ENCODE data around the gene SLC16A7.

Gene SLC16A7

DNA sequence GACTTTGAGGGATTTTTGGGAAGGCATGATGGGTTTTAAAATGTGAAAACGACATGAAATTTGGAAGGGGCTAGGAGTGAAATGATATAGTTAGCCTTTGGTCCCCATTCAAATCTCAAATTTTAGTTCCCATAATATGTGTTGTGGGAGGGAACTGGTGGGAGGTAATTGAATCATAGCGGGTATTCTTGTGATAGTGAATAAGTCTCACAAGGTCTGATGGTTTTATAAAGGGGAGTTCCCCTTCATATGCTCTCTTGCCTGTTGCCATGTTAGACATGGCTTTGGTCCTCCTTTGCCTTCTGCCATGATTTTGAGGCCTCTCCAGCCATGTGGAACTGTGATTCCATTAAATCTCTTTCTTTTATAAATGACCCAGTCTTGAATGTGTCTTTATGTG, 72.8 kb downstream of the SLC16A7 start:
- no peak for DNase-seq (ENCODE audit: low read depth)

DNA sequence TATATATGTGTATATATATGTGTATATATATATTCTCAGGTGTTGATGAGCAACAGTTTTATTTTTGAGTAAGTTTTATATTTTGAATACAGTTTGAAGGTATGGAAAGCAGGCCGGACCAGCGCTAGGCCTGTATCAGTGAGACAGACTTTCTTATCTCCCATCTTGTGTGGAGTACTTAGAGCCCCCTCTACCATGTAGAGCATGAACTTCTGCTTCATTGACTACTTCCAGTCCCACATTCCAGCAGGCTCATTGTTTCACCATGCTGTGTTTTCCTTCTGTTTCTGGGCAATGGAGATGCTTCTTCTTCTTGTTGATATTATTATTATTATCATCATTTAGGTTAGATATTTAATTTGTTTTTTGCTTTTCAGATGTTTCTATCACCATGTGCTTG, 76.4 kb downstream of the SLC16A7 start:
- no peak for DNase-seq (ENCODE audit: low read depth)

DNA sequence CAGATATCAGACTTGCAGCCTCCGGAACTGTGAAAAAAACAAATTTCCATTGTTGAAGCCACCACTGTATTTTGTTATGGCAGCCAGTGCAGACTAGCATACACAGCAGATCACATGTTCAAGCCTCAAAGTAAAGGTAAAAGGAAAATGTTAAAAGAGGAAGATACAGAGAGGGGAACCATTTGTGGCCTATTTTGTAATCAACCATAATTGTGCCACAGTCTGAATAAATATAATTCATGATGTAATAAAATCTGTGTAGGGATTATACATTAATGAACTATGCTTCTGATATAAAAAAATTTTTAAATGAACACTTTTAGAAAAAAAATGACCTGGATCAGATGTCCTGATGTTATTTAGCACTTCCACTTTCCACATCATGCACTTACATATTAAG, 79.6 kb downstream of the SLC16A7 start:
- DNase-seq (ENCODE audit: low read depth): no peak

DNA sequence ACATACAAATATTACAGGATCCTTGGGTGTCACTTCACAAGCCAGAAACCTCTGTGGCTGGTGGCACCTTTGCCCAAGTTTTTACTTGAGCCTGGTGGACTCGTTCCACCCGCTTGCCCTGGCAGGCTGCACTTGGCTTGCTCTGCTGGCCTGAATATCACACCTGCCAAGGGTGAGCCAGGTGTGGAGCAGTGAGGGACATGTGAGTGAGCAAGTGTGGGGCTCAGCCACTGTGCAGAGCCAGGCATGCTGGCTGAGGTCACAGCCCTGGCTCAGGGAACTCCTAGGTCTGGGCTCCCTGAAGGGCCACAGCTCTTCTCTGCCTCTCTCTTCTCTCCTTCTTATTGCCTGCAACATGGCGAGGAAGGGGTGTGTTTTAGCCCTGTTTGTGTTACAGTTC, 82.0 kb downstream of the SLC16A7 start:
- no peak for DNase-seq (ENCODE audit: low read depth)

- DNase-seq (ENCODE audit: low read depth): no peak
Measured at GRCh38 chr12:59678759-59679411, 83.1 kb downstream of the SLC16A7 start.

DNA sequence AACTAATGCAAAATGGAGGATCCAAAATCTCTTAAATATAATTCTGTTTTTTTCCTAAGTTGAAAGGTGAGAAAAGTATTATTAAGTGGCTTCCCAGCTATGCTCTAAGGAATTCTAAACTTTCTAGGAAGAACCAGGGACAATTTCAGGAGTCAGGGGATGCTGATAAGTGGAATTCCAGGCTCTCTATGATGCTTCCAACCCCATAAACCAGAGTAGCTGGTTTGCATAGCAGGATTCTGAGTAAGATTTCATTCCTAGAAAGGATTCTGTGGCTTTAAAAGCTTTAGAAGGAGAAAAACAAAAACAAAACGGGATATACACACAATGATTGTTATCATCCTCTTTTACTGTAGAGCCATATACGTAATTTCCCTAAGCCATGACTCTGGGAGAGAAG, 93.9 kb downstream of the SLC16A7 start:
- DNase-seq (ENCODE audit: low read depth): no peak

- no peak for DNase-seq (ENCODE audit: low read depth)
Measured at GRCh38 chr12:59695379-59695778, 99.5 kb downstream of the SLC16A7 start.

GRCh38 chr12:59698600-59698999, 102.8 kb downstream of the SLC16A7 start:
- DNase-seq (ENCODE audit: low read depth): no peak

DNA sequence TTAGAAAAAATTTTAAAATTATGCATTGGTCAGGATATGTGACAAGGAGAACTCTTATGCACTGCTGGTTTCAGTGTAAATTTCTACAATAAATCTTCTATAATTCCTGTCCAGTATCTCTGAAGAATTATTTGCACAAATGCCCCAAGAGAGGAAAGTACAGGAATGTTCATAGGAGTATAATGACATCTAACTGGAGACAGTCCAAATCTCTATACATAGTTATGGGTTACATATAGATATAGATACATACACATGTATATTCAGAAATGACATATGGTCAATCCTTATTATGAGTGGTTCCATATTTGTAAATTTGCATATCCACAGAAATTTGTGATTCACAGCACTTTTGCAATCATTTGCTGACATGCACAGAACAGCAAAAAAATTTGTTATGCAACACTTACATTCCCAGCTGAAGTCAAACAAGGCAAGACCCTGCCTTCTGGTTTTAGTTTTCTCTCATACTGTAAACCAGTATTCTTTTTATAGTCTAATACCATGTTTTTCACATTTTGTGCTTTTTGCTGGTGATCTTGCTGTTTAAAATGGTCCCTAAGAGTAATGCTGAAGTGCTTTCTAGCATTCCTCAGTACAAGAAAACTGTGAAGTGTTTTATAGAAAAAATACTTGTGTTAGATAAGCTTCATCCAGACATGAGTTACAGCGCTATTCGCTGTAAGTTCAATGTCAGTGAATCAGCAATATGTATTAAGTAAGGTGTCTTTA, 103.8 kb downstream of the SLC16A7 start:
- DNase-seq (ENCODE audit: low read depth): no peak

DNA sequence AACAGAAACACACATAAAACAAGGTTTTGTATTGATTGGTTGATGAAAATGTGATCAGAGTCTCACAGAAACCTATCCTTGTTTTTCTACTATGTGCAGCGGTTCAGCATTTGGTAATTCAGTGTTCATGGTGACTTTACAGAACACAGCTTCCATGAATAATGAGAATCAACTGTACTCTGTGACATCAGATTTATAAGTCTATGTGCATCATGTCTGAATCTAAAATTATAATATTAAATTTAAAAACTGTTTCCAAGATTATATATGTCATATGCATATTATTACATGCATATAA, 104.3 kb downstream of the SLC16A7 start:
- no peak for DNase-seq (ENCODE audit: low read depth)

DNA sequence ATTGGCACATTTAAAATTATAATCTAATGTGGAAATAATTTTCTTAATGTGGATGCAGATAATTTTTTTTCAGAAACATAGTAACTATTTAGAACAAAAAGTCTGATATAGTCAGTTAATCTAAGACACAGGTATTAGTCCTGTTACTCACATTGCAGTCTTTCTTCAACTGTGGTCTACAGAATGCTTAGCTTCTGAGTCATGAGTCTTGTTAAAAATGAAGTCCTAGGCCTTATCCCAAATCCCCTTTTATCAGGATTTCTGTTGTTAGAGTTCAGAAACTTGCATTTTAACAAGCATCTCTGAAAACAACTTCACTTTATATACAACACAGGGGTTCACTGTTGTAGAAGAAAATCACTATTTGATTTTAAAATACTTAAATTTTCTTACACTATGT, 112.2 kb downstream of the SLC16A7 start:
- no peak for DNase-seq (ENCODE audit: low read depth)

- DNase-seq (ENCODE audit: low read depth): no peak
Measured at GRCh38 chr12:59708484-59708883, 112.7 kb downstream of the SLC16A7 start.

GRCh38 chr12:59710004-59710628, 114.3 kb downstream of the SLC16A7 start:
- no peak for DNase-seq (ENCODE audit: low read depth)

GRCh38 chr12:59710964-59711363, 115.1 kb downstream of the SLC16A7 start:
- no peak for DNase-seq (ENCODE audit: low read depth)

GRCh38 chr12:59715434-59715833, 119.6 kb downstream of the SLC16A7 start:
- no peak for DNase-seq (ENCODE audit: low read depth)

DNA sequence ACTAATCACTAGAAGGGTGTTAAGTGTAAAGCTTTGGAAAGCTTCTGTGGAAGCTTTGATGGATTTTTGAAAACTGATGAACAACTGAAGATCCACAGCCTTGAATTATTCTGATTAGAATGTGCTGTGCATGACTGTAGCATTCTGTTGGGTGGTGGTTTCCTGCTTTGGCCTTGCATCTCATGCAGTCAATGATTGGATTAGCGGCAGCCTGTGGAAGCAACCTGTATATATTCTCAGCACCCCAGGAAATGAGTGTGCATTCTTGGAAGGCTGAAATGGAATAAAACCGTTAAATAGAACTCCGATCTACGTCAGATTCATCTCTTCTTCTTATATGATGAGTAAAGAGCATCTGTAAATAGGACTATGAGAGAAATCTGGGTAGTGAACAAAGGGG, 120.2 kb downstream of the SLC16A7 start:
- no peak for DNase-seq (ENCODE audit: low read depth)

DNA sequence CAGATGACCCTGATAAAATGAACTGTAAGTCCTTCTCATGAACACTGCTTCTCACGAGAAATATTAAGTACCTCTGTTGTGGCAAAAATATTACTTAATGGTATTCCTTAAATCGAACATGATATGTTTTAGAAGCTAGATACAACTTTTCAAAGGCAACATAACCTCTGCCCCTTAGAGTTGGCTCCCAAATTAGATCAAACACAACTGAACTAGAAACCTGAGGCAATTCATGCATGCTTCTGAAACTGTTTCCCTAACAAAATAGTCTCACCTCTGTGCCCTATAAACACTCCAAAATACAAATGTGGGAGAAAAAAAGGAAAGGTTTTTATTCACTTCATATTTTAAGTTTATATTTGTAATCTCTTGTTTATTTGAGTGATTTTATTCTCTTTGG, 121.6 kb downstream of the SLC16A7 start:
- no peak for DNase-seq (ENCODE audit: low read depth)

DNA sequence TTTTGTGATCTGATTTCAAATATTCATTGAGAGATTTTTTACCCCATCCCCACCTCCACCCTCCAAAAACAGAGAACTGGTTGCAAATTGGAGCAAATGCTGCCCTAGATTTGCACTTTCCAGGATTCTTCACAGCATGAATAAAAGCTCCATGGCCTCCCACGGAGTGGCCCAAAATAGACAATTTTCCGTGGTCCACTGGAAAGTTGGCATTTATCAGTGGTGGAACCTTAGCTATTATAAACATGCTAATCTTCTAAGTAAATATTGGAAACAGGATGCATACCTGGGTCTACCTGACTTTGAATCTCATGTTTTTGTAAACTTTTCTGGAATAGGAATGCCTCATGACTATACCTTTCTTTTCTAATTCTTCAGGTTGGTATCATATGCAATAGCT, 123.9 kb downstream of the SLC16A7 start:
- DNase-seq (ENCODE audit: low read depth): no peak

DNA sequence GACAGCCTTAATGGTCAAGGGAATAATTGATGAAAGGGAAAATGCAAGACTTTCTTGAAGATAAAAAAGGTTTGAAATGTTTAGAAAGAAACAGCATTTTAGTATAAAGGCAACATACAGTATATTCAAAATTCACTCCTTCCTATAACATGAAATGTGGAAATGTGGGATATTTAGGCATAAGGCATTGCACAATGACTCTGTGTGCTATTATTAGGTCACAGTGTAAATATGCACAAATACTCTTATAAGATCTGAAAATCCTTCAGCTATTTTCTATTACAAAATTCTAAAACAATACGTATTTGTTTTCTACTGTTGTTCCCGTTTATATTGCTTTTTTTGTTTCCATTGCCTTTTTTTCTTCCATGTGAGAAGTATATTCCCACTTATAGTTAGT, 127.7 kb downstream of the SLC16A7 start:
- no peak for DNase-seq (ENCODE audit: low read depth)

DNA sequence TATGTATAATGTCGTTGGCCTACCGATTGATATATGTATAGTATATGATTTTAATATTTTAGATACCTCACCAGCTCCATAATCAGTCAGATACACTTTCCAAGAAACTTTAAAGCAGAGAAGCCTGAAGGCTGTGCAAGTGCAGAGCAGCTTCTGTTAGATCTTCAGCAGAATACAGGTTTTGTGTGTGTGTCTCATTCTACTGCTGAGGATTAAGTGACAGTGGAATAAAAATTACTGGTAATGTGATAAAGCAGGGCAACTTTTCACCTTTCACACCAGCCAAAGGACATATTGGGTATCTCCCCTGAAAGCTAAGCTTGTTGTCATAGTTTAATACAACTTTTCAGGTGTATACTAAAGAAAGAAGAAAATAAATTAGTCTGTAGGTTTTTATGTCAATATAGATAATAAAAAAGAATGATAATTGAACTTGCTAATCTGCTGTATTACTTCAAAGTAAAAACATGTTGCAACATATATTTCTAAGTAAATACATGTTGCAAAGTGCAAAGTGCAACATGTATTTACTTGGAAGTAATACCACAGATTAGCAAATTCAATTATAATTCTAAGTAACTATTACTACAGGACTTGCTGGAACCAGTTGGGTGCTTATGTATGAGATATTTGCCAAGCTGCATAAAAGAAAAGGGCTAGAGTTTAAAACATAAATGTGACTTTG, 128.3 kb downstream of the SLC16A7 start:
- no peak for DNase-seq (ENCODE audit: low read depth)

DNA sequence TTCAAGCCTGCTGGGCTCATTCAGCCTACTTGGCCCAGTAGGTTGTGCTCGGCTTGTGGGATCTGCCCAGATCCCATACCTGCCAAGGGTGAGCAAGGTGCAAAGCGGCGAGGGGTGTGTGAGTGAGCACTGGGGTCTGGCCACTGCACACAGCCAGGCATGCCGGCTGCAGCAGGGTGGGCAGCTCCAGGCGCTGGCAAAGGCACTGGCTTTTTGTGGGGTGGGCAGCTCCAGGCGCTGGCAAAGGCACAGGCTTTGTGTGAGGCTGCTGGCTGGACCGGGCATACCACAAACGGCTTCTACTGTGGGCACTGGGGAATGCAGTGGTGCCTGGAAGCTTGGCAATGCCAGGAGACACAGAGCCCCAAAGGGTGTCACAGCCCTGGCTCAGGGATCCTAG, 137.4 kb downstream of the SLC16A7 start:
- no peak for DNase-seq (ENCODE audit: low read depth)

- DNase-seq (ENCODE audit: low read depth): no peak
Measured at GRCh38 chr12:59734371-59734770, 138.5 kb downstream of the SLC16A7 start.

- no peak for DNase-seq (ENCODE audit: low read depth)
Measured at GRCh38 chr12:59735231-59735630, 139.4 kb downstream of the SLC16A7 start.

All from activated T-cell treated with anti-CD3 and anti-CD28 coated beads for 48 hours (primary cell).